Osteoblast (primary cell): Measurements from ENCODE around the gene HELB. TPM values are rescaled to one million over a fixed set of nuclear protein-coding genes. Genes with fewer than 3 reads are reported as not detected.

Experiments
- DNase-seq: peaks from one replicate; pipeline ENCODE4 v3.0.0; 2011; ENCODE audit warnings: low spot score, mixed read lengths; ENCODE audit not compliant: insufficient read length; ENCODE audit errors: missing footprints
- H2AFZ ChIP-seq: 2 replicates; pipeline ENCODE4 v1.6.0; 2011; ENCODE audit warnings: mild to moderate bottlenecking, low read length
- H3K27ac ChIP-seq: 2 replicates; pipeline ENCODE4 v1.5.1; 2011; ENCODE audit warnings: mild to moderate bottlenecking, low read depth, low read length, moderate library complexity
- H3K27me3 ChIP-seq: 2 replicates; pipeline ENCODE4 v1.6.0; 2012; ENCODE audit warnings: mild to moderate bottlenecking, control low read depth, inconsistent platforms, low read length, moderate library complexity; ENCODE audit not compliant: insufficient read depth
- H3K36me3 ChIP-seq: 2 replicates; pipeline ENCODE4 v1.5.1; 2011; ENCODE audit warnings: mild to moderate bottlenecking, low read length, control low read depth, moderate library complexity; ENCODE audit not compliant: insufficient read depth
- H3K4me1 ChIP-seq: 2 replicates; pipeline ENCODE4 v1.5.1; 2011; ENCODE audit warnings: mild to moderate bottlenecking, low read length, control low read depth, moderate library complexity; ENCODE audit not compliant: insufficient read depth
- H3K4me2 ChIP-seq: 2 replicates; pipeline ENCODE4 v1.6.0; 2011; ENCODE audit warnings: mild to moderate bottlenecking, low read length; ENCODE audit not compliant: insufficient read depth
- H3K4me3 ChIP-seq: fragments of 200-600 bp; sonication (generic); 3 replicates; pipeline ENCODE4 v1.5.1; 2012; ENCODE audit warnings: mild to moderate bottlenecking, low read length, inconsistent platforms; ENCODE audit not compliant: insufficient read depth
- H3K79me2 ChIP-seq: 2 replicates; pipeline ENCODE4 v1.6.0; 2012; ENCODE audit warnings: mild to moderate bottlenecking, low read length, control low read depth, inconsistent platforms; ENCODE audit not compliant: insufficient read depth
- H3K9me3 ChIP-seq: 2 replicates; pipeline ENCODE4 v1.5.1; 2011; ENCODE audit warnings: low read depth, low read length, control low read depth
- H4K20me1 ChIP-seq: 2 replicates; pipeline ENCODE4 v1.6.0; 2012; ENCODE audit warnings: mild to moderate bottlenecking, low read length, control low read depth; ENCODE audit not compliant: insufficient read depth
- CTCF ChIP-seq: IDR thresholded peaks from 2 replicates; pipeline ENCODE4 v1.5.1; 2011; ENCODE audit warnings: mild to moderate bottlenecking, low read depth, low read length, moderate library complexity; ENCODE audit errors: extremely low read depth
- total RNA-seq: library from RNA; depleted of rRNA; stranded (reverse); fragments of >200 nt; gene quantifications from 2 replicates; pipeline ENCODE4 v1.2.3, GENCODE V29; 2012

Gene HELB
- 2.2 and 3.2 TPM in 2 replicates for total RNA-seq

- no peaks in the 10 kb centered on the region for H4K20me1 ChIP-seq
- peak; percentile 92 for DNase-seq
- H2AFZ ChIP-seq = peak within 1 kb of the TSS; percentile 100
- H3K27me3 ChIP-seq = peaks cover 3% of the 10 kb centered on the region
- peak within 1 kb of the TSS; percentile 94 for H3K4me2 ChIP-seq
- no peaks in the 10 kb centered on the region for H3K79me2 ChIP-seq
- peaks cover 9% of the 10 kb centered on the region for H3K4me1 ChIP-seq
- peak within 1 kb of the TSS; percentile 84 for H3K4me3 ChIP-seq
- peak within 1 kb of the TSS; percentile 73 for H3K27ac ChIP-seq
- no peaks in the 10 kb centered on the region for H3K36me3 ChIP-seq
- H3K9me3 ChIP-seq = no peaks in the 10 kb centered on the region
- no peak for TF ChIP-seq CTCF
Measured at GRCh38 chr12:66301944-66302826, at the start of gene HELB. Gene HELB, plus strand, starts transcription at chr12:66302493. Its CDS starts 111 bp downstream, at chr12:66302604.

DNA sequence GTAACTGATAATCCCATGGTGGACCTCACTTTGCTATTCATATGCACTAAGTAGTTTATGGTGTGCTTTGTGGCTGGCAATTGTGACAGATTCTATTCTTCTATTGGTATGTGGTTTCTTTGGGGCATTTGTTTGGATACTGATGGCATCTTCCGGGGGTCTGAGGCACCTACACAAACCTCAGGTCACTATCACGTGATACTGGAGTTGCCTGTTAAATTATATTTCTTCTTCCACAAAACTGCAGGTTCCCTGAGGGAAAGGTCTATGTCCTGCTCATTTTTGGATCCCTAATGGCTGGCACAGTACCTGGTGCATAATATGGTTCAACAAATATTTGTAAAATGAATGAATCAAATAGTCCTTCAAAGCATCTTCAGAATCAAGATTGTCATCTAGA, 49.5 kb upstream of the HELB start:
- H3K27me3 ChIP-seq = no peaks in the 10 kb centered on the region
- no peak for TF ChIP-seq CTCF
- no peaks in the 10 kb centered on the region for H3K4me1 ChIP-seq
- H4K20me1 ChIP-seq = no peaks in the 10 kb centered on the region
- H3K9me3 ChIP-seq = no peaks in the 10 kb centered on the region
- no peak overlapping the region for H3K4me2 ChIP-seq
- H2AFZ ChIP-seq = no peak overlapping the region
- no peak overlapping the region for H3K4me3 ChIP-seq
- H3K27ac ChIP-seq = no peak overlapping the region
- no peaks in the 10 kb centered on the region for H3K36me3 ChIP-seq
- H3K79me2 ChIP-seq = no peaks in the 10 kb centered on the region
- DNase-seq = no peak

DNA sequence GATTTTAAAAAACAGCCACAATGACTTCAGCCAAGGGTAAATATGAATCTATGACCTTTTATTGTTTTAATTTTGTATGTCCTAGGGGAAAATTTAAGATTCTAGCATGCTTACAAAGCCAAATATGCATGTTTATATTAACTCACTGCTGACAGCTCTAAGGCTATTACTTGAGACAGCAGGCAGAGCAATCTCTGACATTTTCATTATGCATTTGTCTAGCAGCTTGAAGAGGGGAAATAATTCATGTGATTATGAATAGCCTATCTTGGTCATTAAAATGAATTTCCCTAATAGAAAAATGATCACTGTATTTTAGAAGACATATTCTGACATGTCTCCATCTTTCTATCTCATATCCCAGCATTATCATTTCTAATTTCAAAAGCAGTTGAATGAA, 46.6 kb upstream of the HELB start:
- Histone ChIP-seq H3K9me3 (no peaks in the 10 kb centered on the region), H3K4me1 (no peaks in the 10 kb centered on the region), H2AFZ (no peak overlapping the region), H3K36me3 (no peaks in the 10 kb centered on the region), H3K4me2 (no peak overlapping the region), H3K79me2 (no peaks in the 10 kb centered on the region), H3K27me3 (peaks cover 2% of the 10 kb centered on the region), H3K4me3 (no peak overlapping the region), H4K20me1 (no peaks in the 10 kb centered on the region), H3K27ac (no peak overlapping the region)
- no peak for TF ChIP-seq CTCF
- DNase-seq = no peak

DNA sequence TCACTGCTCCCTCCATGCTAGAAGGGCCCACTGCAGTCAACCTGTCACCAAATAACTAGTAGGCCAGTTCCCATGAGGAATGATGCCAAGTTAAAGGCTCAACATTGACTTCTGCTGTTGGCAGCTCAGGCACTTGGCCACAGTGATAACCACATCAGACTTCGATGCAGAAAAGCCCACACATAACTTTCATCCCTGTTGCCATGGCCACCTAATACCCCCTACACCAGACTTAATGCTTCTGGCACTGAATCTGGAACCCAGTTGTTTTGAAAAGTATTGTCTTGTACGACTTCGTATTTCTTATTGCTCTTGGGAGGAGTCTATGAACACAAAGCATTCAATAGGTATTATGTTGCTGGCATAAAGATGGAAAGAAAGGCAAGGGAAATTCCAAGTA, 44.3 kb upstream of the HELB start:
- no peak overlapping the region for H2AFZ ChIP-seq
- TF ChIP-seq CTCF = no peak
- peaks cover 2% of the 10 kb centered on the region for H3K27me3 ChIP-seq
- no peaks in the 10 kb centered on the region for H4K20me1 ChIP-seq
- no peaks in the 10 kb centered on the region for H3K36me3 ChIP-seq
- H3K9me3 ChIP-seq = no peaks in the 10 kb centered on the region
- no peak for DNase-seq
- no peaks in the 10 kb centered on the region for H3K79me2 ChIP-seq
- no peaks in the 10 kb centered on the region for H3K4me1 ChIP-seq
- H3K27ac ChIP-seq = no peak overlapping the region
- H3K4me3 ChIP-seq = no peak overlapping the region
- H3K4me2 ChIP-seq = no peak overlapping the region
